ENCODE results near the gene HOXC13. TPM values are rescaled to one million over a fixed set of nuclear protein-coding genes. Genes with fewer than 3 reads are reported as not detected.

Gene HOXC13
- total and polyA plus RNA-seq, 2 of the 13 experiments (the other 11 are each of a cell fraction or from before 2014, with no cell fraction given): 0.07 TPM; not detected in 1

DNA sequence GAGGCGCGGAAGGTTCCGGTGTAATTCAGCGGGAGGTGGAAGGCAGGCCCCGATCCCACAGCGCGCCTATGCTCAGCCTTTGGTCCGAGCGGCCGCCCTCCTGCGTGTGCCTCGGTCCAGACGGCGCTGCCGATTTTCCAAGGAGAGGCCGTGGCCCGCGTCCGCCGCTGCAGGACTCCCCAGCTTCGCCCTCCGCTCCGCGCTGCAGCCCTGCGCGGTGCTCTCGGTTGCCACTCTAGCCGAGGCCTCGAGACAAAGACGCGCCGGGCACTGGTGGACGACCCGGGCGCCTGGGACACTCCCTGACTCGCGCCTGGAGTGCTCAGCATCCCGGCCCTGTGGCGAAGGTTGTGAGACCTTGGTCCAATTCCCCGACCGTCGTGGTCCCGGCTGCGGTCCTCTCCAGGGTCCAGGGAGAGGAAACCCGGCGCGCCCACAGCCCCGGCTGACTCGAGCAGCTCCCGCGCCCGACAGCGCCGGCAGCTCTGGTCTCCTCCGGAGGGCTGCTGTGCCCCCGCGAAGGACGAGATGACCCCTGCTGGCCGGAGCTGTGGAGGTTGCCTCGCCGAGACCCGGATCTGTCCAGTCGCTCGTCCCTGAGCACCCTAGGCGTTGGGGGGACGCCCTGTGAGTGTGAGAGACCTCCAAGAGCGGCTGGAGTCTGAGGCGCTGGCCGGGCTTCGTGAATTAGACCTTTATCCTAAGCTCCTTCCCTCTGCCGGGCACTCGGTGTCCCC lies 22.6 kb downstream of the HOXC13 start (continued):
- TF ChIP-seq, protein P1, sequence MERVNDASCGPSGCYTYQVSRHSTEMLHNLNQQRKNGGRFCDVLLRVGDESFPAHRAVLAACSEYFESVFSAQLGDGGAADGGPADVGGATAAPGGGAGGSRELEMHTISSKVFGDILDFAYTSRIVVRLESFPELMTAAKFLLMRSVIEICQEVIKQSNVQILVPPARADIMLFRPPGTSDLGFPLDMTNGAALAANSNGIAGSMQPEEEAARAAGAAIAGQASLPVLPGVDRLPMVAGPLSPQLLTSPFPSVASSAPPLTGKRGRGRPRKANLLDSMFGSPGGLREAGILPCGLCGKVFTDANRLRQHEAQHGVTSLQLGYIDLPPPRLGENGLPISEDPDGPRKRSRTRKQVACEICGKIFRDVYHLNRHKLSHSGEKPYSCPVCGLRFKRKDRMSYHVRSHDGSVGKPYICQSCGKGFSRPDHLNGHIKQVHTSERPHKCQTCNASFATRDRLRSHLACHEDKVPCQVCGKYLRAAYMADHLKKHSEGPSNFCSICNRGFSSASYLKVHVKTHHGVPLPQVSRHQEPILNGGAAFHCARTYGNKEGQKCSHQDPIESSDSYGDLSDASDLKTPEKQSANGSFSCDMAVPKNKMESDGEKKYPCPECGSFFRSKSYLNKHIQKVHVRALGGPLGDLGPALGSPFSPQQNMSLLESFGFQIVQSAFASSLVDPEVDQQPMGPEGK (CRISPR knock-in tag; IDR thresholded peaks at IDR 0.05): no peak
- TF ChIP-seq ATF1 (CRISPR knock-in tag; IDR thresholded peaks at IDR 0.05) (no peak), MBD4 (IDR thresholded peaks at IDR 0.05; ENCODE audit: borderline replicate concordance, low read length) (no peak), HMGA1 (CRISPR knock-in tag; conservative IDR thresholded peaks at IDR 0.05) (no peak), ZNF558 (CRISPR knock-in tag; IDR thresholded peaks at IDR 0.05; ENCODE audit: borderline replicate concordance) (no peak), KDM2A (CRISPR knock-in tag; IDR thresholded peaks at IDR 0.05; ENCODE audit: borderline replicate concordance, low read depth) (peak; percentile 48; the same call in 1 of the 2 replicates), MIXL1 (CRISPR knock-in tag; IDR thresholded peaks at IDR 0.05) (no peak), MAFK (conservative IDR thresholded peaks at IDR 0.05 in 1 of 2, IDR thresholded peaks at IDR 0.05 in 1 of 2; ENCODE audit: low read length in 2 of 2) (no peak)
- TF ChIP-seq, protein P2, sequence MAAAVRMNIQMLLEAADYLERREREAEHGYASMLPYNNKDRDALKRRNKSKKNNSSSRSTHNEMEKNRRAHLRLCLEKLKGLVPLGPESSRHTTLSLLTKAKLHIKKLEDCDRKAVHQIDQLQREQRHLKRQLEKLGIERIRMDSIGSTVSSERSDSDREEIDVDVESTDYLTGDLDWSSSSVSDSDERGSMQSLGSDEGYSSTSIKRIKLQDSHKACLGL (CRISPR knock-in tag; IDR thresholded peaks at IDR 0.05): no peak

DNA sequence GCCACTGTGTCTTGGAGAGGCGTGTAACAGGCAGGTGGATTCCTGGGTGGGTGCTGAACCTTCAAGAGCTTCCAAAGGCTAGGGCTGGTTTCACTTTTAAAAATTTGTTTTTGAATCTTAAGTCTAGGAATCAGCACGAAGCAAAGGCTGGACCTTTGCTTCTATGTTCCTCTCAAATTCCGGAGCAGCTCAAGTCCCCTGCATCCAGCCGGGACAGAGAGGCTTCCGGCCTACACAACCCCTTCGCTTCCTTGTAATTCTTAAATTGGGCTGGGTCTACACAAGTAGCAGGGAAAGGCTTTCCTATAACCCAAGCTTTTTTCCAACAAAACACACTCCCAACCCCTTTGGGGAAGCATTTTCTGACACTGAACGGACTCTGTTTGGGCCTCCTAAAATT lies 24.4 kb downstream of the HOXC13 start:
- 0 out of 2 replicates have a peak, but pooled peaks cover 2% of the 10 kb centered on the region for H4K20me1 ChIP-seq (ENCODE audit: insufficient read depth, low read length)
- no peaks in the 10 kb centered on the region for H3K79me2 ChIP-seq (ENCODE audit: insufficient read depth, low read length)
- no peak for ATAC-seq
- intact Hi-C loops (cut with micrococcal nuclease; ENCODE audit: unreplicated experiment) (no loop called here), in situ Hi-C loops (cut with HindIII; ENCODE audit: extremely low pct_ligation_motif_present, low pct_unique_long_range_greater_than_20kb) (no loop called here)
- no peak for DNase-seq (ENCODE audit: low spot score)
- no peak overlapping the region for H3K4me2 ChIP-seq (ENCODE audit: low read depth, low read length)
- FAIRE-seq: no peak
- ChIA-PET CTCF (ENCODE audit: low intra/inter-chr PET ratio, low total read pairs) (no interaction called here), POLR2A (no interaction called here)
- no peaks in the 10 kb centered on the region for H3K4me1 ChIP-seq (ENCODE audit: insufficient read depth, low read length)
- peaks cover 17 to 96% of the 10 kb centered on the region in 2 experiments for H3K27me3 ChIP-seq (ENCODE audit: control insufficient read depth in 1 of 2, insufficient read depth in 2 of 2, low read length in 2 of 2)
- H3K36me3 ChIP-seq (replicated peaks in 1 of 2; ENCODE audit: control insufficient read depth in 1 of 2, insufficient read depth in 2 of 2, low read length in 2 of 2): no peaks in the 10 kb centered on the region
- WGBS (ENCODE audit: low lambda C conversion rate): 68% methylated on average over 7 of the region's 7 CpGs
- TF ChIP-seq MYC (CRISPR knock-in tag; IDR thresholded peaks at IDR 0.05; ENCODE audit: borderline replicate concordance) (no peak), HINFP (CRISPR knock-in tag; IDR thresholded peaks at IDR 0.05; ENCODE audit: low read depth) (no peak), ZNF431 (CRISPR knock-in tag; IDR thresholded peaks at IDR 0.05; ENCODE audit: borderline replicate concordance, low read depth) (no peak), PHF5A (CRISPR knock-in tag; IDR thresholded peaks at IDR 0.05; ENCODE audit: low read depth, unreplicated experiment) (no peak), ZFP37 (CRISPR knock-in tag; IDR thresholded peaks at IDR 0.05; ENCODE audit: borderline replicate concordance) (no peak), ZNF296 (CRISPR knock-in tag; conservative IDR thresholded peaks at IDR 0.05) (no peak), TMF1 (CRISPR knock-in tag; IDR thresholded peaks at IDR 0.05; ENCODE audit: low read depth) (no peak), BCL3 (CRISPR knock-in tag; IDR thresholded peaks at IDR 0.05) (no peak), ZSCAN25 (CRISPR knock-in tag; IDR thresholded peaks at IDR 0.05) (no peak)
- no peak overlapping the region for H3K9ac ChIP-seq (ENCODE audit: insufficient read depth, low read depth, low read length)
- no peak overlapping the region for H3K27ac ChIP-seq (ENCODE audit: extremely low read length, insufficient read depth, low read length)
- H3K4me3 ChIP-seq (replicated peaks in 1 of 3; ENCODE audit: insufficient read depth in 1 of 3, low read depth in 2 of 3, low read length in 3 of 3): no peak overlapping the region
- BruUV-seq (replicated peaks): no TSS peak
- H2AFZ ChIP-seq (ENCODE audit: low read length): no peak overlapping the region
- no peaks in the 10 kb centered on the region for H3K9me3 ChIP-seq (ENCODE audit: low read length)

All from HepG2 (cell line).